ENCODE measurements around the gene CMTM6.
"Not testable (repeated sequence)": the region's sequence is repeated elsewhere in the genome, so short reads cannot be mapped to it uniquely, and the experiment has no call there.

The CMTM6 gene

DNA sequence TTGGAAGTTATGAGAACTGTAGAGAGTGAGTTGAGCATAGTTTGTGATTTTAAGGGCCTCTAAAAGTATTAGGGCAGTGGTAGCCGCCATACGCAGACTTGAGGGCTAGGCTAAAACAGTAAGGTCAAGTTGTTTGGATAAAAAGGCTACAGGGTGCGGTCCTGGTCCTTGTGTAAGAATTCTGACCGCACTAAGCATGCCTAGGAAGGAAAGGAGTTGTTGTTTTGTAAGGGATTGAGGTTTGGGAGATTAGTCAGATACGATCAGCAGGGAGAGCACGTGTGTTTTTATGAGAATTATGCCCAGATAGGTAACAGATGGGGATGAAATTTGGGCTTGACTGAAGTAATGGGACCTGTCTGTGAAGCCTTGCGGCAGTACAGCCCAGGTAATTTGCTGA lies 39.2 kb downstream of the CMTM6 start:
- DNase-seq = not testable (repeated sequence)

DNA sequence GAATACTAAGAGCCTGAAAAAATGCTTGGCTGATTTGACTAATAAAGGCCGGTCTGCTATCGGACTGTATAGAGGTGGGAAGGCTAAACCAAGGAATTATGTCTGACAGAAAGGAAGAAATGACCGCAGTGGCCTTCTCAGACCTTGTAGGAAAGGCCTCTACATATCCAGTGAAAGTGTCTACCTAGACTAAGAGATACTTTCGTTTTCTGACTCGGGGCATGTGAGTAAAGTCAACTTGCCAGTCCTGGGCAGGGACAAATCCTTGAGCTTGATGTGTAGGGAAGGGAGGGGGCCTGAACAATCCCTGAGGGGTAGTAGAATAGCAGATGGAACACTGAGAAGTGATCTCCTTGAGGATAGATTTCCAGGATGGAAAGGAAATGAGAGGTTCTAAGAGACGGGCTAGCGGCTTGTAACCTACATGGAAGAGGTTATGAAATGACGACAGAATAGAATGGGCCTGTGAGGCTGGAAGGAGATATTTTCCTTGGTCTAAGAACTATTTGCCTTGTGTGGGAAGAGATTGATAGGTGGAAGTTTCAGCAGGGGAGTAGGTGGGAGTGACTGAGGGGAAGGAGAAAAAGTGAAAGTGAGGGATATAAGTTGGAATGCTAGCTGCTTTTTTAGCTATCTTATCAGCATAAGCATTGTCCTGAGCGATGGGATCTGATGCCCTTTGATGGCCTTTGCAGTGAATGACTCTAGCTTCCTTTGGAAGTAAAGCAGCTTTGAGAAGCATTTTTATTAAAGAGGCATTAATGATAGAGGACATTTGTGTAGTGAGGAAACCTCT lies 40.3 kb downstream of the CMTM6 start:
- DNase-seq = not testable (repeated sequence)

DNA sequence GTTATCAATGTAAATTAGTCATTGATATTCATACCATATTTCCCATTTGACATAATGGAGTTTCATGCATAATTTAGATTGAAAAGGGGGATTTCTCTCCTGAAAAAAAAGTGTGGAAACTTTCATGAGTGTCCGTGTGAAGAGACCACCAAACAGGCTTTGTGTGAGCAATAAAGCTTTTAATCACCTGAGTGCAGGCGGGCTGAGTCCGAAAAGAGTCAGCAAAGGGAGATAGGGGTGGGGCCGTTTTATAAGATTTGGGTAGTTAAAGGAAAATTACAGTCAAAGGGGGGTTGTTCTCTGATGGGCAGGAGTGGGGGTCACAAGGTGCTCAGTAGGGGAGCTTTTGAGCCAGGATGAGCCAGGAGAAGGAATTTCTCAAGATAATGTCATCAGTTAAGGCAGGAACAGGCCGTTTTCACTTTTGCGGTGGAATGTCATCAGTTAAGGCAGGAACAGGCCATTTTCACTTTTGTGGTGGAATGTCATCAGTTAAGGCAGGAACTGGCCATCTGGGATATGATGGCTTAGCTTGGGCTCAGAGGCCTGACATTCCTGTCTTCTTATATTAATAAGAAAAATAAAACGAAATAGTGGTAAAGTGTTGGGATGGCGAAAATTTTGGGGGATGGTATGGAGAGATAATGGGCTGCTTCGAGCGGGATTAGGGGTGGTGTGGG lies 41.7 kb downstream of the CMTM6 start:
- DNase-seq = not testable (repeated sequence)

DNA sequence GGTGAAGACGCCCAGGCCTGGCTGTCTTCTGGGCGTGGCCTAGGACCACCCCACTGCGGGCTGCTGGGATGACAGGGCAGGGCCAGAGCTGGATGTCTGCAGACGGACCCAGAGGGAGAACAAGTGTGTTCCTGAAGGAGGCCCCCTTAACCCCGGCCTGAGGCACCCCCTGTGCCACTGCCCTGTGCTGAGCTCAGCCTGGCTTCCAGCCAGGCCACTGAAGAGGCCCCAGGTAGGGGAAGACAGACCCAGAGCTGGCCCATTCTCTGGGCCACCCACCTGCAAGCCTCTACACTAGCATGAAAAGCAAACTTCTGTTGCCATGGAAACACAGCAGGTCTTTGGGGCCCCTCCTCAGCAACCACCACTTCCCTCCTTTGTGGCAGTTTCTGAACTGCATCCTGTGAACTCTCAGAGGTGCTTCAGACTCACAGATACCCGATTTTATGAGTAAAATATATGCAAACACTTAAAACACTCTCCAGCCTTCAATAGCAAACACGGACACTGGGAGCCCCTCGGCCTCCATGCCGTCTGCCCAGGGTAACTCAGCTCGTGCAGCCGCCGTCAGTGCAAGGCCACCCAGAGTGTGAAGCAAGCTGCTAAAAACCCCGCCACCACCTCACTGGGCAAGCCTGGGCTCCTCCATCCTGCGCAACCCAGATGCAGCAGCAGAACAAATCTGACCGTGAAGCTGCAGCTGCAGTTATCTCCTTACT lies 42.5 kb downstream of the CMTM6 start:
- no peak for DNase-seq

DNA sequence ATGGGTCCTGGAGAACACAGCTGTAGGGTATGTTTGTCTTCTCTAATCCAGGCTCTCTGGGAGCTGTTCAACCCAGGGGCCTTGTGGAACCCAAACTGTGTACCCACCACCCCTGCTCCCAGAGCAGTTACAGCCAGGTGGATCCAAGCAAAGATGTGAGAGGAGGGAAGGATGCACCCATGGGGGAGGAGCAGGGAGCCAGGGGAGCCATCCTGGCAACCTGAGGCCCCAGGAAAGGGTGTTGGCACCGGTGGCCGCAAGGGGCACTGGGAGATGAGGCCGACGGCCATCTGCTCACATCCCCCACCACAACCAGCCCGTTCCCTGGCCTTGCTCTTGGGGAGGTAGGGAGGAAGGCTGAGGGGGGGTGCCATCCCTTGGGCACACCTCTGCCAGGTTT lies 43.2 kb downstream of the CMTM6 start:
- DNase-seq = no peak

DNA sequence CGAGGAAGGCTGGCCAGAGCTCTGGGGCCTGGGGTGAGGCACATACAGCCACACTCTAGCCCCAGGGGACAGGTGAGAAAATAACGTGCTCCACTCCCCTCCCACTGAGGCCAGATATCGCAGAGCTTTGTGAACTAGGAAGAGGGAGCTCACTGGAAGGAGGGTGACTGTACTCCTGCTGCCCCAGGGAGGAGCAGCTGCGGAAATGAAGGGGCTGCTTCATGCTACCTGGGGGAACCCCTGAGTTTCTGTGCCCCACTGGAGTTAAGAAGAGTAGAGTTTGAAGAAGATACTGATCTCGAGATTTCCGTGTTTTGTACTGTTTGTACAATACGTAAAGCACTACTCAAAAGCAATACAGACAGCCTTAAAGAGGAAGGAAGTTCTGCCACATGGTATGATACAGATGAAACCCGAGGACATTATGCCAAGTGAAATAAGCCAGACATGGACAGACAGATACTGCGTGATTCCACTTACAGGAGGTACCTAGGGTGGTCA lies 44.6 kb downstream of the CMTM6 start:
- DNase-seq = peak; percentile 59

DNA sequence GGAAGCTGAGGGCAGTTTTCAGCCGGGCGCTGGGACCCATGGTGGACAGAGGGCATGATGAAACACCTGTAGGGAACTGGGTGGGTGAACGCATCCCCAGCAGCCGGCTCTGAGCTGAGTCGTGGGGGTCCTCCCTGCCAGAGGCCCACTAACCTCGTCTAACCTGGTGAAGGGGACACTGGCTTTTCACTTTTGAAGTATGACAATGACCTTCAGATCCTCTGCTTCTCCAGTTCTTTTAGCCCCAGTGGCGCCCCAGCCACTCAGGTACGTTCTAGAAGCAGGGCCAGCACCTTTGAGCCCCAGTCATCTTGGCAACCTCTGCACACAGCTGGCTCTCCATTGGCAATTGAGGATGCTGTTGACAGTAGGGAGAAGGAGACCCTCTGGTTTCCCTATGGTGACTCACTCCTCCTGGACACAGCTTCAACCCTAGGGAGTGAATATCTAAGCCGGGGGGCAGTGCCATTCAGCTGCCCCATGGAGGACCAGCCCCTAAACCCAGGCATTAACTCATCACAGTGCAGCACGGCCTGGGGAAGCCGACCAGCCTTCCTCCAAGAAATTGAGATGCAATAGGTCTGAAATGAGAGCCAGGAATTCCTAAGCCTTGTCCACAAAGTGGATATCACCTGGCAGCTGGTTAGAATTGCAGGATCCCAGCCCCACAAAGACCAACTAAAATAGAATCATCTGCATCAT lies 46.1 kb downstream of the CMTM6 start:
- no peak for DNase-seq

DNA sequence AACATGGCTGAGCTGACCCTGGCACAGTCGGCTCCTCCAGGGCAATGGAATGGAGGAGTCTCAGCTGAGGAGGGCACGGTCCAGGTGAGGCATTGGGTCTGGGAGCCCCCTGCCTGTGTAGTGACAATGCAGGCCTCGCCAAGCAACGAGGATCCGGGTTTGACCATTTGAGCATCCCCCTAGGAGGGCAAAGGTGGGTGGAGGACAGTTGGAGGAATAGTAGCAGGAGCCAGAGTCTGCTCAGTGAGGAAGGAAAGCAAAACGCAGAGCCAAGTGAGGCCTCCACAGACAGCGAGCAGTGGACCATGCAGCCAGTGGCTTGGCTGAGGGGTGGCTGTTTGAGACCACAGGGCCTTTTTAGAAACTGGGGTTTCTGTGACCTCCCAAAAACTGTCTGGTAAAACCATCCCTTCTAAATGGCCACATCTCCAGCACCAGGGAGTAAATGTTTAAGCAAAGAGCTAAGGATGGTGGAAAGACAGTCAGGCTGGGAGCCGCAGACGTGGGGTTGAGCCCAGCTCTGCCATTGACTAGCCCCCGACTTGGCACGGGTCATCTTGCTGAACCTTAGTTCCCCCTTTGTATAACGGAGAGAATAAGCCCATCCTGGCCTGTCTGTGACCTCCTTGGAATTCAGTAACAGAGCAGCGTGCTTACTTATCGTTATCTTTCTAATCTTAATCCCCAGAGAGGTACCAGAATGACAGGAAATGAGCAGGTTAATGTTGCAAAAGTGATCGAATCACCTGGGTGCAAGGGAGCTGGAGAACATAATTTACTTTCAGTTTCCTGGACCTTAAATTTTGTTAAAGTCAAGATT lies 46.8 kb downstream of the CMTM6 start:
- DNase-seq = no peak

DNA sequence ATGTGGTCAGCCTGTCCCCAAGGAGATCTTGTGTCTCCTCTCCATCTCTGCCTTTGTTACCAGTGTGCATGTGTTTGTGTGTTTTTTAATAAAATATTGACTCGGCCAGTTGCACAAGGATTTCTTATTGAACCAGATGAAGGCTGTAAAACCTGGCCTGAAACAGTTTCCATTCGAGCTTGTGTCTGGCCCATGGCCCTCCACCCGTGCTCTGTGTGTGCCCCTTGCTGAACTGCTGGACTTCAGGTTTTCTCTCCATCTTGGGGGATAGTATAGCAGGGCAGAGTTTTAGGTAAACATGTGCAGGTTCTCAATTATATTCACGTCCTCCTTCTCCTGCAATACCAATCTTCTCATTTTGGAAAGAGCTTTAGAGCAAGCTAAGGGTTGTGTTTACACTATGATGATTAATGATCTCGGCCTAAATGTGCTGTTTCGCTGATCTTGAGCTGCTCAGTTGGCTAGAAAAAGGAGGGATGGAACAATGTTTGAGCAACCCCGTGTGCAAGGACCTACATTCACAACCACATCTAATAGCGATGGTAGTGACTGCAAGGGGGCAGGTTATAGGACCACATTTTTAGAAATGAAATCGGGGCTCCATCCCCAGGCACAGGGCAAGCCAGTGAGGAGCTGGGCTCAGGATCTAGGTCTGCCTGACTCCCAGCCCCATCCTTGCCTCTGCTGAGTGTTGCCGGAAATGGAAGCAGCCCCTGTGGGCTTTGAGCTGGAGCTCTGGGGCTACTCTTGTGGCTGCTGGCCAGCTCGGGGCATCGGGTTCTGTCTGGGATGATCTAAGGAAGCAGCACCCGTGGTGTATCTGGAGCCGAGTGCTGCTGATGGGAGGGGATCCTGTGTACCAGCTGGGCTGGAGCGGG lies 47.7 kb downstream of the CMTM6 start:
- DNase-seq = no peak

DNA sequence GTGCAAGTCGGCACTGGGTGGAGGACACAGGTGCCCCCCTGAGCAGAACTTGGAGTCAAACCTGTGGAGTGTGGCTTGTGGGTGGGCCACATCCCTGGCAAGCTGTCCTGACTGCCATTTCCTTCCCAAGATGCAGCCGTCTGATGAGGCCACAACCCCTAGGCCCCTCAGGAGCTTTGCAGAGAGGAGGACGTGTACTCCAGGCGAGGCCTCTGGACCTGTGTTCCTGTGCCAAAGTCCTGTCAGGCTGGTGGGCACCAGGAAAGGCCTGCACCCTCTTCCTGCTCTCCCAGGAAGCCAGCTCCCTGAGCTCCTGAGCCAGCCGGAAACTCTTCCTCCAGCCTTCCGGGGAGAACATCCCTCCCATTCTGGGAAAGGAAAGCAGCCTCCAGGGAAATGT lies 48.5 kb downstream of the CMTM6 start:
- DNase-seq = no peak

DNA sequence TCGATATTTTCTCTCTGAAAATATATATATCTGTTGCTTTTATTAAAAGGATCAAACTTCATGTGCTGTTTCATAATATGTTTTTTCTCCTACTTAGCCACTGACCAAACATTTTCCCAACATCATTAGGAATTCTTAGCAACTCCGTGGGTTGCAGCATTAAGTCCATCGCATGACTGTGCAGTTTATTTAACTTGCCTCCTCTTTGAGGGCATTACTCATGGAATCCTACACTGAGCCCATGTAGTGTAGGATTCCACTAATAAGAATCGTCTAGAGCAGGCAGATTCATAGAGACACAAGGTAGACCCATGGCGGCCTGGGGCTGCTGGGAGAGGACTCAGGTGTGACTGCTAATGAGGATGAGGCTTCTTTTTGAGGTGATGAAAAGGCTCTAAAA lies 49.3 kb downstream of the CMTM6 start:
- no peak for DNase-seq

DNA sequence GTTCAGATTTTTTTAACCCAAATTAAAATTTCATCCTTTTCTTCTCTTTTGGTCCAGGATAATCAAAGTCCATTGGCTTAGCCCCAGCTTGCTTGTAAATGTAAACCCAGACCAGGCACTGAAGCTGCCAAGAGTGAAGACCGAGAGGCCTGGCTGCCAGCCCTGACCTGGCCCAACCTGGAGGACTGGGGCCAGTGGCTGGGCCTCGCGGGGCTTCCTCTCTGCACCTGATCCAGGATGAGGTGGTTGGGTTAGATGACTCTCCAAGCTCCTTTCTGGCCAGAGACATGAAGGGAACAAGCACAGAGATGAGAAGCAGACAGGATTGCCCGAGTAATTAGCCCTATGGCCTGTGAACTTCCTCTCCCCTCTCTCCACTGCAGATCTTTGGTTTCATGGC lies 50.6 kb downstream of the CMTM6 start:
- DNase-seq = no peak

DNA sequence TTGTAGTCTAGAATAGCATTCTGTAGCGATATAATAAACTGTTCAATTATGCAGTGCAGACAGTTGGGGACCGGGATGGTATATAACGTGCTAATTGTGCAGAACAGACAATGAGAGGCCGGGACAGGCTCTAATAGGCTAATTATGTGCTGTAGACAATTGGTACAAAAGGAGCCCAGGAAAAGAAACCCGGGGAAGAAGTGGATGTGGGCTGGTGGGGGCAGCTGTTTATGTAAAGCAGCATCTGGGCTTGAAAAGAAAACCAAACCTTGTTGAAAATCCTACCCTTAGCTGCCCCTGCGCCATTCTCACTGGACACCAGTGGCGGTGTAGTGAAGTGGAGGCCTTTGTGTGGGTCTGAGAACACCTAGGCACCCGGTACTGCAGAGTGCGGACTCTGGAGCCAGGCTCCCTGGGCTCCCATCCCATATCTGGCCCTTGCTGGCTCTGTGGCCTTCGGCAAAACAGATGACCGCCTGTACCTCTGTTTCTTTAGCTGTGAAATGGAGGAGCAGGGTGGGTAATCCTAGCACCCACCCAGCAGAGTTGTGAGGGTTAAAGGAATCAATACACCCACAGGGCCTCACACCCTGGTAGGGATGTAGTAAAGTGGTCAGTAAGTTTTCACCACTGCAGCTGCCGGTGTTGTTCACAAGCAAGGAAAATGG lies 51.5 kb downstream of the CMTM6 start:
- DNase-seq = no peak

DNA sequence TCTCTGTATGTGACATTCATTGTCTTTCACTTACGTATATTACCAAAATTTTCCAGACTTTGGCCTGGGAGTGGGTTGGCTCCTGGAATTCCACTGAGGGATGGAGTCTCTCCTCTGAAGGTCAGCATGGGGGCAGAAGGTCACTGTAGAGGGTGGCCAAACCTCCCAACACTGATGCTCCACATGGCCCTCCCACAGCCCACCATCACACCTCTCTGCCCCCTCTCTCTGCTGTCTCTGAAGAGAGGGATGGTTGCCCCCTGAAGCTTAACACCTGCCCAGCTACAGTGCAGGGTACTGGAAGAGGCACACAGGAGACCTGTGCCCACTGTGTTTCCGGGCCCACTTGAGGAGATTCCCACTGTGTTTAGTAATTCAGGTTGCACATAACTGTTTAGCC lies 52.2 kb downstream of the CMTM6 start:
- no peak for DNase-seq

DNA sequence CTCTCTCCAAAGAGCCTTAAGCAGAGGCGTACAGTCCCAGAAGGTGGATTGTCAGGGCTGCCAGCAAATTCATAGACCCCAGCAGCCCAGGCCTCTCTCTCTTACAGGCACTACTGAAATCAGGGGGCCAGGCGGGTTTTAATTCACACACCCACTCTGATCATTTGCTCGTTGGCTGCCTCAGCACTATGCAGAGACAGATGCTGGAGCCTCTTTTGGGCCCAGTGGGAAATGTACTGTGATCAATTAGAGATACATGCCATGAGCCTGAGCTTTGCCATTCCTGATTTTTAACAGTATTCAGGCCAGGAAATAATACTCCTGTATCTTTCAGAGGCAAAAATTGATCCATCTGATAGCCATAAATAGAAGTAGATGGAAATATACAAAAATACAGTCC lies 53.0 kb downstream of the CMTM6 start:
- no peak for DNase-seq

DNA sequence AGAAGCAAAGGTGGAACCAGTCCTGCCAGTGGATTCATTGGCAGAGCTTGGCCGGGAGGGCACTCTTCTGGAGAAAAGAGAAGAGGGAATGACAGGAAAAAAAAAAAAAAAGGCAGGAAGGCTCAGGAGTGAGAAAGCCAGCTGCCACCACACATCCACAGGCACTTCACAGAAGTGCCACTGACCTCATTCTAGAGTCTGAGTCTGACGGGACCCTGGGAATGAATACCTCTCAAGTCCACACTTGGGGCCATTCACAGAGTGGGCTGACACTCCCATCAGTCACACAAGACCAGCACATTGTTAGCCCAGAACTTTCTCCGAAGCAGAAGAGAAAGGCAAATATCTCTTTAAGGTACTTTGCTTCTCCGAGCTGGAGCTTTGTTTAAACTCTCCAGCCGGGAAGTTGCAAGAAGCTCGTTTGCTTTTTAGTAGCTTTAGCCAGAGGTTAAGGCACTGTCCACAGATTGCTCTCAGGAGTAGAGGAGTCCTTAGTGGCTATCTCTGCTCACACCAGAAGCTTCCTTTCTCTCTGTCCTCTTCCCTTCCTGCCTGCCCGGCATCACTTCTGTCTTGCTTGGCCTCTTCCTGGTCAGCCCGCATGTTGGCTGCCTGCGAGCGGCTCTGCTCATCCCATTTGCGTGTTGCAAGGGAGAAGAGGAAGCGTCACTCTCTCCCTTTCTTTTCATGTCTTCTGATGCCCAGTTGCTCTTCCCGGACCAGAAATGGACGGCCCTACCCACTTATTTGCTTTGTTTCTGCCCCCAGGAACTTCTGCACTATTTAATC lies 53.8 kb downstream of the CMTM6 start:
- DNase-seq = no peak

DNA sequence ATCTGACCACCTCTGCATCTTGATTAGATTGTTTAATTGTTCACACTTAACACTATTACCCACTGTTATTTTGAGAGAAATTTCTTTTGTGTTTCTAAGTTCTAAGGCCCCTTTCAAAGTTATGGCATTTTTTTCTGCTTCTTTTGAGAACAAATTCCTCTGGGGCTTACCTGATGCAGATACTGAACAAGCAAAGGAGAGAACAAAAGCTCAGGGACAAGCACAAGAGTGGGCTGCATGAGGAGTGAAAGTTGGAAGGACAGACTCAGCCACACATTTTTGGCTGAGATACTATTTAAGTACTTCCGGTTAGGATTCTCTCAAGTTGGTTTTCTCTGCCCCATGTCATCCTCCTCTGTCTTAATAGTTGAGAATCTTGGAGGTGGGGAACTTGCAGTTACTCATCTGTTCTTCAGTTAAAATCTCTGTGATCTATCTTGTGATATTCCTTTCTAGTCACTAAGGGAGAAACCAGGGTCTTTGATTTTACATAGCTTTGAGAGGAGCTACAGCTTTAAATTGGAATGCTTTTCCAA lies 54.7 kb downstream of the CMTM6 start:
- peak; percentile 9 for DNase-seq

DNA sequence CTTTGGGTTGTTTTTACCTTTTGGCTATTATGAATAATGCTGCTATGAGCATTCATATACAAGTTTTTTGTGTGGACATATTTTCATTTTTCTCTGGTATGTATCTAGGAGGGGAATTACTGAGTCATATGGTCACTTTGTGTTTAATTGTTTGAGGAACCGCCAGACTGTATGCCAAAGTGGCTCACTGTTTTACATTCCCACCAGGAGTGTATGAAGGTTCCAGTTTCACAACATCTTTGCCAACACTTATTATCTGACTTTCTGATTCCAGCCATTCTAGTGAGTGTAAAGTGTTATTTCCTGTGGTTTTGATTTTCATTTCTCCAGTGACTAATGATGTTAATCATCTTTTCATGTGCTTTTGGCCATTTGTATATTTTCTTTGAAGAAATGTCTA lies 59.2 kb downstream of the CMTM6 start:
- DNase-seq = peak; percentile 53

DNA sequence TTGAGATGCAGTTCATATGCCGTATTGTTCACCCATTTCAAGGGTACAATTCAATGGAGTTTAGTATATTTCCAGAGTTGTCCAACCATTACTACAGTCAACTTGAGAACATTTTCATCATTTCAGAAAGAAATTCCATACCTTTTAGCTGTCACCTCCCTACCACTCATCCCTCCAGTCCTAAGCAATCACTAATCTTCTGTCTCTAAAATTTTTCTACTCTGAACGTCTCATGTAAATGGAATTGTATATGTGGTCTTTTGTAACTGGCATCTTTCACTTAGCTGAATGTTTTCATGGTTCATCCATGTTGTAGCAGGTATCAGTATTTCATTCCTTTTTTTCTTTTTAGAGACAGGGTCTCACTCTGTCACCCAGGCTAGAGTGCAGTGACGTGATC lies 59.9 kb downstream of the CMTM6 start:
- DNase-seq = no peak

Data from MV-4-11 (cell line).